ENCODE data around the gene RASAL2.
"Not testable (repeated sequence)": the region's sequence is repeated elsewhere in the genome, so short reads cannot be mapped to it uniquely, and the experiment has no call there.

RASAL2 gene

DNA sequence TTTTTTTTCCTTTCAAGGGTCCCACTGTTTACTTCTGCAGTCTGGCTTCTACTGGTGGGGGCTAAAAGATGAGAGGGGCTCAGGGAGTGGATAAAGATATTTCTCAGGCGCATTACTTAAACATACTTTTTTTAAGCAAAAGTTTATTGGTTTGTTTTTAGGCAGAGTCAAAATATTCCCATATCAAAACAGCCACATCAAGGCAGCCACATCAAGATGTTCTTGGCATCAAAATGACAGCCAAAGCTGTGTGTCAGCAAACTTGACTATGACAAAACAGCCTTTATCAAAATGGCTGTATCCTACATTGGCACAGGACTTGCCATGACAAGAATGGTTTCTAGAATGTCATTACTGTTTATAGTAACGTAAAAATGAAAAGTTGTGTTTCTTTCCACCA lies 22.1 kb upstream of the RASAL2 start:
- no peak for DNase-seq (ENCODE audit: low read depth)

DNA sequence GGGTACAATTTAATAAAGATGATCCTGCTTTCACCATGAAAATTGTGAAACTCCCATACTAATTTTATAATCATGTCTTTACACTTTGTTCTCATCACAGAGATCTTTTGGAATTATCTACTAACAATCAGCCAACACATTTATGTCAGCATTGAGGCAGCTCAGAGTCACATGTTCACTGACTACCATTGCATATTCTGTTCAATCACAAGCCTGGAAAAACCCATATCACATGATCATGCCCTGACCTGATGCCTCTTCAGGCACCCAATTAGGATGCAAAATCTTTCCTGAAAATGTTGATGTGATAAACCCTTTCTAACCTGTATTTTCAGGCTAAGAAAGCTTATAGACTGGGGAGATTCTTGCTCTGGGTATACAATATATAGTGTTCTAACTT lies 21.6 kb upstream of the RASAL2 start:
- no peak for DNase-seq (ENCODE audit: low read depth)

DNA sequence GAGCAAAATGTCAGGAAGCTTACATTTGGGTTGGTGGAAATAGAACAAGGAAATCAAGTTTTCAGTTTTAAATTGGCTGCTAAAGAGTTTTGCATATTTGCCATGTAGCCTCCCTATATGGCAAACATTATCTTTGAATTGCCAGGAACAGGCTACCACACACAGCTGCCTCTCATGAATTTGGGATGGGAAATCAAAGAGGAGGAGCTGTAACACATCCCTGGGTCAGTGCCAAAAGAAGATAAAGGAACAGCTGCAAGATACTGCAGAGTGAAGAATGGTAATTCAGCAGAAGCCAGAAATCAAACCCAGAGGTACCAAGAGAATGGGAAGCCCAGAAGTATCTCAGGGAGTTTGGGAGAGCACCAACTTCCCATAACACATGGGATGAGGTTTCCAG lies 18.6 kb upstream of the RASAL2 start:
- DNase-seq (ENCODE audit: low read depth): no peak

DNA sequence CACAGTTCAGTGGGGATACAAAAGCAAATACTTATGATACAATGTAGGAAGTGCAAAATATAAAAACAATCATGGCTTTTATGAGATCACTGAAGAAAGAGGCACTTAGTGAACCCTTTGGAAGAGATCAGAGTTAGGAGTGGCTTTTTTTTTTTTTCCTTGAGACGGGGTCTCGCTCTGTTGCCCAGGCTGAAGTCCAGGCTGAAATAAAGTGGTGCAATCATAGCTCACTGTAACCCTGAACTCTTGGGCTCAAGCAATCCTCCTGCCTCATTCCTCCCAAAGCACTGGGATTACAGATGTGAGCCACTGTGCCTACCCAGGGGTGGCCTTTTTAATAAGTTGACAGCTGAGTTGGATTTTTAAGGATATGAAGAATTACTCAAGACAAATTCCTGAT lies 17.3 kb upstream of the RASAL2 start:
- DNase-seq (ENCODE audit: low read depth): no peak

DNA sequence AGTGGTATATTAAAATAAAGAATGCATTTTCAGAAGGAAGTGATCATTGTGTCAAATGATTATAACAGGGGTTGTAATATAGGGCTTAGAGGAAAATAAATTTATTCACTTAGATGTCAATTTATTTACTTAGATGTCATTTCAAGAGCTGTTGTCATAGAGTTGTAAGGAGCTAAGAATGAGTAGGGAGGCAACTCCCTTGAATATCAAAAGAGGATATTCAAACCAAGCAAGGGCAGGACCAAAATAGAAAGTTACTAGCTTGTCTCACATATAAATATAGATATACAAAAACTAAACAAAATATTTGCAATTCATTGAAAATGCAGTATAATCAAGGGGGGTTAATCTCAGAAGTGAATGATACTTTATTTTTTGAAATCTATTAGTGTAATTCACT lies 16.0 kb upstream of the RASAL2 start:
- DNase-seq (ENCODE audit: low read depth): no peak

DNA sequence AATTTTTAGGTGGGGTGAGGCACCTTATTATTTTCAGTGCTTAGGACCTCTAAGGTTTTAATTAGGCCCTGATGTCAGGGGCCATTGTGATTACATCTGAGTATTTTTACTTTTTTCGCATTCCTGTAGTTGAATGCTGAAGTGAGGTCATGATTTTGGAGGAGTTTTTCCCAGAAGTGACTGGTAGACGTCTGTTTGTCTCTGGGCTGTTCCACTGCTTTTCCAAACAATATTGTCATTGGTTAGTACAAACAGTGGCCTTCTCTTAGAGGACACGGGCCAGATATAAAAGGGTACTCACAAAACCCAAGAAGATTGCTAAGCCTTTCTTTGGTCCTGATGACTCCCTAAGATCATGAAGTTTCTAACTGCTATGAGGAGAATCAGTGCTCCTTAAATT lies 7.6 kb upstream of the RASAL2 start:
- no peak for DNase-seq (ENCODE audit: low read depth)

DNA sequence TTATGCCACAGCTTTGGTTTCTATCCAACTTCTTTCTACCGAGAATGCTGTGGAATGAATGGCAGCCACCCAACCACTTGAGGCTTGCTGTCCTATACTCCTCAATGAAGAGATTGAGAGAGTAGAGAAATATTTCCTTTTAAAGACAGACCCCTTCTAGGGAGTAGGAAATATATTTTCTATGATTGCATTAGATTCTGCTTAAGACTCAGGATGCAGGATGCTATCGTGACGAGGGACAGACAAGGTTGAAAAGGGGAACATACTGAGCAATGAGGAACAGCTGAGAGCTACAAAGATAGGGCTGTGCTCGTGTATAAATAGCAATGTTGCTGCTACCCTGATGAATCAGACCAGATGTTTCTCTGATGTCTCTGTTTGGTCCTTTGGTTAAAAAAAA lies 7.1 kb upstream of the RASAL2 start:
- DNase-seq (ENCODE audit: low read depth): peak; percentile 49

DNA sequence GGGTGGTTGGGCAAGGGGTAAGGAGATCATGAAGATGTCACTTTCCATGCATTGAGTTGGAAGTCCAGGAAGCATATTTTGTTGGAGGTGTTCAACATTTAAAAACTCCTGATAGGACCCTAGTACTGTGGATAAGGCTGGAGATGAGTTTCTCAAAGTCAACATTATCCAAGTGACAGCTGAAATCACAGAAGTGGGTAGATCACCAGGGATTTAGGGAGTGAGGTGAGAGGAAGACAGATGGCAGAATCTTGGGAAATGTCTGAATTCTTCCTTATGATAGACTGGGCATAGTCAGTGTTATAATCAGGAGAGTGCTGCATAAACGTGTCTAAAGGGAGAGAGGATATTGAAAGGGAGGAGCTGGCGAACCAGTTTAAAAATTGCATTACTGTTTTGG lies 5.3 kb upstream of the RASAL2 start:
- no peak for DNase-seq (ENCODE audit: low read depth)

DNA sequence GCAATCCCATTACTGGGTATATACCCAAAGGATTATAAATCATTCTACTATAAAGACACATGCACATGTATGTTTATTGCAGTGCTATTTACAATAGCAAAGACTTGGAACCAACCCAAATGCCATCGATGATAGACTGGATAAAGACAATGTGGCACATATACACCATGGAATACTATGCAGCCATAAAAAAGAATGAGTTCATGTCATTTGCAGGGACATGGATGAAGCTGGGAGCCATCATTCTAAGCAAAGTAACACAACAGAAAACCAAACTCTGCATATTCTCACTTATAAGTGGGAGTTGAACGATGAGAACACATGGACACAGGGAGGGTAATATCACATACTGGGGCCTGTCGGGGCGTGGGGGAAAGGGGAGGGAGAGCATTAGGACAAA lies 2.5 kb upstream of the RASAL2 start:
- DNase-seq (ENCODE audit: low read depth): not testable (repeated sequence)

DNA sequence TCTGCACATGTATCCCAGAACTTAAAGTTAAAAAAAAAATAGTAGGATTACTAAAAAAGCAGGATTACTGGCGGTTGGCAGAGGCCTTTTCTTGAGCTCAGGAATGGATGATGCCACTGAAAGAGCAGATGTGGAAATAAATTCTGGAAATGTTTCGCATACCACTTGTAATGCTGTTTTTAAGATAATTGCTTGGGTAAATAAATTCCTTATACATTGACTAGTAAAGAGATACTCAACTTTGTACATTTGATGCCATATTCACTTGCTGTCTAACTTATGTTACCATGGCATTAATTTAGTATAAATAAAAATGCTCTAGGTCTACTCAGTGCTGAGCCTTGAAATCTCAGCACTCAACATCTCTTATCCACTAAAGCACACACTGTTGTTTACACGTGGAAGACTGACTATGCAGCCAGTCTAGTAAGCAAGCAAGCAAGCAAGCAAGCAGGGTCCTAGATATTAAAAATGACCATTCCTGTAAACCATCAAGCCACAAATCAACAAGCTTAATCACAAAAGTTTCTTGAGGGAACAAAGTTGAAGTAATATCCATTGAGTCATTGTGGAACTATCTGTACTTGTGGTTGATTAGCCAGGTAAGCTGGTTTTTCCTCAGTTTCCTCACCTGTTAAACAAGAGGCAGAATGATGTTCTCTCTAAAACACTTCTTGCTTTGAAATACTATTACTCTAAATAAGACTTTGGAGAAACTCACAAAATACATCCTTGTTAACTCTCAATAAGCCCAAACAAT lies 1.7 kb upstream of the RASAL2 start:
- DNase-seq (ENCODE audit: low read depth): peak; percentile 89

DNA sequence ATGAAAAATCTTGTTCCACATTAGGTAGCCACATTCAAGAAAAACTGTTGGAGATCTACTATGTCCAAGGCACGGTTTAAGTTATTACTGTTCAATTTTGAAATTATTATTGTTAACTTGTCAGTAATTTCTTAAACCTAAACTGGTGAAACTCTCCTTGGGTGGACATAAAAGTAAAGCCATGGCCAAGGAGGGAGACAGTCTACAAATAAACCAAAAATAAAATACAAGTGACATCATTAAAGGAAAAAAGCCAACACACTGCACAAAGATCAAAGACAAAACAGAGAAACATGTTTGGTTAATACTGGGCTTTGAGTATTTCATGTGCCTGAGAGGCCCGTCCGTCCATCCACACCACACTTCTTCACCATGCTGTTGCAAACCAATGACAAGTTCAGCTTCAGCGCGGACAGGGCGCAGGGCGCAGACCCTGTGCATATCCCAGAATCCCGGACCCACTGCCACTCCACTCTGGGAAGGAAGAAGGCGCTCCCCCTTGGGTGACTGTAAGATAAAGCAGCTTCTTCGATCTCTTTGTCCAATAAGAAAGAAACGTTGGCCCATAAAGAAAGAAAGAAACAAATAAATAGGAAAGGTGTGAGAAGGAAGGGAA lies 918 bp upstream of the RASAL2 start:
- DNase-seq (ENCODE audit: low read depth): no peak

DNA sequence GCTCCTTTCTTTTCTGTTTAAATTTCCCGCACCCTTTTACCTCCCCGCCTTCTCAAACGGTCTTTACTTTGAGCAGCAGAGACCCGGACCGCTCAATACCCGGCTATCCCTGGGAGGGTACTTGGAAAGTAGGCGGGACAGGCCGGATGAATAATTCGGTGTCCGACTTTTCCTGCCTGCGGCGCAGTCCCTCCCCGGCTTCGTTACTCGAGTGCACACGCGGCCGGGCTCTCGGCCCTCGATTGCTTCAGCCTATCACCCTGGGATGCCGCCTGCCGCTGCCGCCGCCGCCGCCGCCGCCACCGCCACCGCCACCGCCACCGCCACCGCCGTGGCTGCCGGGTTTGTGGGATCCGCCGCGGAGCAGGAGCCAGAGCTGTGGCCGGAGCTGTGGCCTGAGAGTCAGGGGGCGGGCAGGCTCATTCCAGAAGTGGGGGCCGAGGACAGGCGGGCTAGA lies 382 bp upstream of the RASAL2 start:
- peak; percentile 98 for DNase-seq (ENCODE audit: low read depth)

DNA sequence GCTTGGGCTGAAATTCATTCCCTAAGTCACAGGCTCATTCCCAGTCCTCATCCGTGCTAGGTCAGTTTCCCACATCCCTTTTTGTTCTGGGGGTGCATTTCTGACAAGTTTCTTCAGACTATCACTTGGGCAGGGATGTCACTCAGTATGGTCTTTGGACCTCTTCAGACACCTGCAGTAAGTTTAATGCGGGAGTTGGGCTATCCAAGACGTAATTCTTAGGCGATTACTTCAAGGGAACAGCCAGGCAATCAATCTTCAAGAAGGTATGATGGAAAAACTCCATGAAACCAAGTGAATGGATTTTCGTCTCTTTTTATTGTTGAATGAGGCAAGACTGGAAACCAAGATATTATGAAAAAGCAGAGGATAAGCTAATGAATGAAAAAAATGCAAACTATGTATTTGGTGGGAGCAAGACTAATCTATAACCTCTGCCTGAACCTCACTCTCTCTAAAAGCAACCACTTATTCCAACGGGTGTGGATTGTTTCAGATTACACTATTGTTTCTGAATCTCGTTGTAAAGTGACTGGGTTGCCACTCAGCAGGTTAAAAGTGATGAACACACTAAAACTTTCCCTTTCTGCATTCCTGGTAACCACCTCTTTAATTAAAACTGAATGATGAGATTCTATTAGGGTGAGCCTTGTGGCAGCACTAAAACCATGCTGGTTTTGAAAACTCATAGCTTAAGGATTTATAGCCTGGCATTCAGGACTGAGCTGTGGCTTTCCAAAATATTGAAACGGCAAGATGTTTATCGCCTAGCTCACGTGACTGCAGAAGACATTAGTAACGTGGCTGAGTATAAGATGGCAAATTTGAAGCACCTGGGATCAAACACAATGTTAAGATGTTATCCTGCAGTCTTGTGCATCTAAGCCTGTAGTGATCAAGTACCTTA lies 1.1 kb downstream of the RASAL2 start:
- peak; percentile 14 for DNase-seq (ENCODE audit: low read depth)

DNA sequence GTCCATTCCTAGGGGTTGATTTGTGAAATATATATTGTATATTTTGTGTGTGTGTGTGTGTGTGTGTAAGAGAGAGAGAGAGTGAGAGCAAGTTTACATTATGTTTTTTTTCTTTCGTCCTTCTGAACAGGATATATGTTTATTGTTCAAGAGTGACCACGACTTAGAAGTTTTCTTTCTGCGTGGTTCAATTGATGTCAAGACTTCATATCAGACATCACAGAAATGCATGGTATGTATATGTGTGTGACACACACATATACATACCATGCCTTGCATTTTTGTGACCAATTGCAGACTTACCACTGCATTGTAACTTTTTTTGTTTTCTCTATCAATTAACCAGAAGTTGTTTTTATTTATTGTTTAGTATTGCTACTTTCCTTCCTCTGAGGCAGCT lies 2.5 kb downstream of the RASAL2 start:
- DNase-seq (ENCODE audit: low read depth): no peak

DNA sequence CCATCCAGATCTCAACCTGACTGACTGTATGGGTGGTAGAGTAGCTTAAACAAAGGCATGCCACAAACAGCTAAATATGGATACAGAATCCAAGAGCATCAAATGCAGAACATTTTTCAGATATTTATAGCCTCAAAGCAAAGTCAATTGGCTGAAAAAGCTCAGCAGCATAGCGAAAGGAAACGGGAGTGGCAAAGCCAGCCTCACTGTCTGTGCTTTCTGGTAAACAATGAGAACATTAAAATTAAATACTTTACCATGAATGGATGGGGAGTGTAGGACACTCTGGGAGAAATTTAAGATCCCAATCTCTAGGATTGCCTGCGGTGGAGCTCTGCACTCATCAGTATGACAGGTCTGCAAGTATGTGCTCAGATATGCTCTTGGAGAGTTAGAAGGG lies 4.4 kb downstream of the RASAL2 start:
- no peak for DNase-seq (ENCODE audit: low read depth)

DNA sequence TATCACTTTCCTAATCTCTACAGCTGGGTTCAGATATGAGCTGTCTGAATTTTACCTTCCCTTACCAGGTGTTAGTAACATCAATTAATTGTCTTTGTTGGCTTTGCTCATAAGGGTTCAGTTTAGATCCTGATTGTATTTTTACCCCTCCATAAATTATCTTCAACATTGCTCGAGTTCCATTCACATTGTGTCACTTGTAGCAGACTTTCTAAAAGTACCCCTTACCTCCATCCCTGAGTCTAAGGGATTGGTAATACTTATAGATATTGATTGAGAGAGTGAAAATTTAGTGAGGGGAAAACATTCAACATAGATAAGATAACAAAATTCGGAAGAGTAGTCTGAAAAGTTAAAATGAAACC lies 7.3 kb downstream of the RASAL2 start:
- no peak for DNase-seq (ENCODE audit: low read depth)

DNA sequence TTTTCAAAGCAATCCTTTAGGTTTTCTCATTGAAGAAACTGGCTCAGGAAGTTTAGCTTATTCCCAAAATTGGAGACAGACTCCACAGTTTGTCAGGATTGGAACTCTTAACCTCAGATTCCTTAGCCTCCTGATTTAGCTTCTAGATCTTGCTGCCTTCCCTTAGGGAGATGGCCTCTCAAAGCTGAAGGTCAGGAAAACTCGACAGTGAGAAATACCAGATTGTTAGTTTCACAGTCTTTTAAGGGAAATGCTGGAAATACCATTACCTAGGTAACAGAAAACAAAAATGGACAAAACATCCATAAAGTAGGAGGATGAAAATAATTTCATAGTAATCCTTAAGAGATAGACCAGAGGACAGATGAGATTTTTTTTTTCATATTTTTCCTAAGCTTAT lies 7.8 kb downstream of the RASAL2 start:
- no peak for DNase-seq (ENCODE audit: low read depth)

DNA sequence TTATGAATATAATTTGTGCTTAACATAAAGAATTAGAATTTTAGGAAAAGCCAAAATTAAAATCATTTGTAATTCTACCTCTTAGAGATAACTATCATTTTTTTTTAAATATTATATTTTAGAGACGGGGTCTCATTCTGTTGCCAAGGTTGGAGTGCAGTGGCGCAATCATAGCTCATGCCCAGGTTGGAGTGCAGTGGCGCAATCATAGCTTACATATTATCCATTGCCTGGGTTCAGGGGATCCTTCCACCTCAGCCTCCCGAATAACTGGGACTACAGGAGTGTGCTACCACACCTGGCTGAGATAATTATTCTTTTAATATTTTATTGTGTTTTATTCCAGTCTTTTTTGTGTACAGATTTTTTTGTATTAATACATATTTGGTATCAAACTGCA lies 8.3 kb downstream of the RASAL2 start:
- DNase-seq (ENCODE audit: low read depth): no peak

DNA sequence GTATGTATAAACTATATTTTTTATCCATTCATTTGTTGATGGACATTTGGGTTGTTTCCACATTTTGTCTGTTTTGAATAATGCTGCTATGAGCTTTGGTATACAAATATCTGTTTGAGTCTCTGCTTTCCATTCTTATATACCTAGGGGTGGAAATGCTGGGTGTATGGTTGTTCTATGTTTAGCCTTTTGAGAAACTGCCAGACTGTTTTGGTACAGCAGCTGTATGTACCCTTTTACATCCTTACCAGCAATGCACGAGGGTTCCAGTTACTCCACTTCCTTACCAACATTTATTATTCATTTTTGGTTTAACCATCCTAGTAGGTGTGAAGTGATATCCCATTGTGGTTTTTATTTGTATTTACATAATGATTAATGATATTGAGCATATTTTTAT lies 13.9 kb downstream of the RASAL2 start:
- no peak for DNase-seq (ENCODE audit: low read depth)

DNA sequence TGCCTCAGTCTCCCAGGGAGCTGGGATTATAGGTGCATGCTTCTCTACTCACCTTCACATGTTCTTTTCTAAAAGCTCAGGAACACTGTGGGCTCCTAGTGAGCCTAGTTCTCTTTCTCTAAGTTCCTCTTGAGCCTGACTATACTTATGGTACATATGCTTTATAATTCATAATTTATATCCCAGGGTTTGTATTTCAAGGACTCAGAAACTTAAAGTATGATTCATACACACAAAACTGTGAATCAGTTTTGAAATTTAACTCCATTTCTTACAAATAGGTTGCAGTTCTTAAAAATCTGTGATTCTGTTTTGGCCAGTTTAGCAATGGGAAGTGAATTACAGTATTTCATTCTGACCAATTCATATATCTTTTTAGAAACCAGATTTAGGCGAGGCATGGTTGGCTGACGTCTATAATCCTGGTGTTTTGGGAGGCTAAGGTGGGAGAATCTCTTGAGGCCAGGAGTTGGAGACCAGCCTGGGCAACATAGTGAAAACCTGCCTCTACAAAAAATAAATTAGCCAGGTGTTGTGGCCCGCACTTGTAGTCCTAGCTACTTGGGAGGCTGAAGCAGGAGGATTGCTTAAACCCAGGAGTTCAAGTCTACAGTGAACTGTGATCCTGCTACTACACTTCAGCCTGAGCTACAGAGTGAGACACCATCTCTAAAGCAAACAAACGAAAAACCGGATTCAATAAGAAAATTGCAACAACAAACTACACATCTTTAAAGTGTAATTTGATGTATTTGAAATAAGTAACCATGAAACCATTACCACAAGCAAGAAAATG lies 15.6 kb downstream of the RASAL2 start:
- DNase-seq (ENCODE audit: low read depth): peak; percentile 29

DNA sequence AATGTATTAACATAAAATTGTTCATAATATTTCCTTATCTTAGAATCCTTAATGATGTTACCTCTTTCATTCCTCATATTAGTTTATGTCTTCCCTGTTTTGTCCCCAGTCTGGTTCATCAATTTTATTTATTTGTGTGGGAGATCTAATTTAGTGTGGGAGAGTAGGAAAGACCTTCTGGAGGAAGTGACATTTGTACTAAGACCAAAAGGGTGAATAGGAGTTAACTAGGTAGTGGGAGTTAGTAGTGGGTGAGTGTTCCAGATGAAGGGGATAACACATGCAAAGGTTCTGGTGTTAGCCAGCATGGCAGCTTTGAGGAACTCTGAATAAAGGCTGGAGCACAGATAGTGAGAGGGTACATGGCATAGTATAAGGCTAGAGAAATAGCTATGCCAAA lies 21.4 kb downstream of the RASAL2 start:
- no peak for DNase-seq (ENCODE audit: low read depth)

DNA sequence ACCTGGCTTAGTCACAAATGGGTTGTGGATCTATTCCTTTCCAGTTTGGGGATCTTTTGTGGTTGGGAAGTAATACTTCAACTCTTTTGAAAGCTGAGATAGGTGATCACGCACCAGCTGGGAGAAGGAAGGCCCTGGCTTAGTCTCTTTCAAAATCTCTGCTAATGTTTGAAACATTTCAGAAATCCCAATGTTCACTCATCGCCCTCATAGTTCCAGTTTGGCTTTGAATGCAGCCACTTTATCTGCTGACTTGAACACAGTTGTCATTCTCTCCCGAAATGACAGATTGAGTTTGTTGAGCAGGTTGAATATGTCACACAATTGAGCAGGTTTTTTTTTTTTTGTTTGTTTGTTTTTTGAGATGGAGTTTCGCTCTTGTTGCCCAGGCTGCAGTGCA lies 24.6 kb downstream of the RASAL2 start:
- no peak for DNase-seq (ENCODE audit: low read depth)

Data from fibroblast of gingiva (primary cell).